Lung (tissue), 12 donors: ENCODE data around the gene KCNMB2. TPM values are rescaled to one million over a fixed set of nuclear protein-coding genes. Genes with fewer than 3 reads are reported as not detected.

Source experiments
- ATAC-seq: fragments of 200-7000 bp; cut with Tn5 transposase; one replicate; pipeline ENCODE4 v1.9.1; 2020; ENCODE audit warnings: moderate number of reproducible peaks; ENCODE audit not compliant: insufficient read depth, low FRiP score
- DNase-seq, 3 donors: peaks; one replicate each; pipeline ENCODE4 v3.0.0-alpha.2; 2013 to 2017
- H3K27ac ChIP-seq, 2 donors: one replicate each; pipeline ENCODE4 v1.5.1; 2013; ENCODE audit warnings: mild to moderate bottlenecking in 2 of 2, moderate library complexity in 2 of 2, control low read depth in 1 of 2, inconsistent platforms in 1 of 2, low read depth in 1 of 2, low read length in 1 of 2
- H3K27me3 ChIP-seq, 3 donors: one replicate each; pipeline ENCODE4 v1.5.1; 2013; ENCODE audit warnings: low read length in 2 of 3; ENCODE audit not compliant: control insufficient read depth in 3 of 3, insufficient read depth in 3 of 3
- H3K36me3 ChIP-seq, 4 donors: one replicate each; pipeline ENCODE4 v1.5.1; 2013; ENCODE audit warnings: low read length in 4 of 4, mild to moderate bottlenecking in 1 of 4, moderate library complexity in 1 of 4; ENCODE audit not compliant: control insufficient read depth in 4 of 4, insufficient read depth in 4 of 4
- H3K4me1 ChIP-seq, 5 donors: one replicate each; pipeline ENCODE4 v1.5.1; 2013; ENCODE audit warnings: low read length in 5 of 5, mild to moderate bottlenecking in 2 of 5, moderate library complexity in 1 of 5; ENCODE audit not compliant: control insufficient read depth in 5 of 5, insufficient read depth in 5 of 5
- H3K4me3 ChIP-seq: one replicate; pipeline ENCODE4 v1.5.1; 2013; ENCODE audit warnings: mild to moderate bottlenecking, control low read depth, moderate library complexity
- H3K9ac ChIP-seq, 2 donors: one replicate each; pipeline ENCODE4 v1.5.1; 2013; ENCODE audit warnings: low read length in 2 of 2, control low read depth in 1 of 2; ENCODE audit not compliant: insufficient read depth in 1 of 2
- H3K9me3 ChIP-seq, 4 donors: one replicate each; pipeline ENCODE4 v1.5.1; 2013; ENCODE audit warnings: low read length in 3 of 4, mild to moderate bottlenecking in 1 of 4, moderate library complexity in 1 of 4; ENCODE audit not compliant: control insufficient read depth in 4 of 4, insufficient read depth in 3 of 4
- CTCF ChIP-seq: IDR thresholded peaks from 2 replicates; pipeline ENCODE4 v1.5.1; 2012; ENCODE audit warnings: mild to moderate bottlenecking; ENCODE audit errors: control extremely low read depth, extremely low read depth
- WGBS, 2 donors: extraction: QIAGEN DNeasy Blood & Tissue Kit; methylation state at CpG; one replicate each; pipeline ENCODE4 v1.1.7; 2013; 5-methylcytosine and 5-hydroxymethylcytosine counted together
- polyA plus RNA-seq, 2 donors: library from polyadenylated mRNA; stranded (reverse); fragments of 200-250 nt; gene quantifications; one replicate each; pipeline ENCODE4 v1.2.1, GENCODE V29; 2013
- total RNA-seq, 2 donors: library from RNA; depleted of rRNA in 1 of 2; stranded (reverse); fragments of >200 nt in 1 of 2; gene quantifications; one replicate each; pipeline ENCODE4 v1.2.1, GENCODE V29; 2014 to 2021
- donor health status: control.
- donor health status: control.
- donor health status: Bipolar disorder and iron deficiency.
- donor health status: healthy.
- donor health status: DM: yes; HTN: yes; CAD: no.

The KCNMB2 gene
- total and polyA plus RNA-seq, 4 donors = 0.62 to 12.2 (median 1.2) TPM

GRCh38 chr3:178826435-178827123 lies 290.3 kb downstream of the KCNMB2 start:
- Histone ChIP-seq H3K36me3 (no peaks in the 10 kb centered on the region), H3K4me1 (peaks cover 0 to 11% (median 6%) of the 10 kb centered on the region in 5 donors), H3K4me3 (no peak overlapping the region), H3K9ac (no peak overlapping the region), H3K27ac (no peak overlapping the region), H3K27me3 (no peaks in the 10 kb centered on the region), H3K9me3 (peaks cover 0 to 2% (median 0%) of the 10 kb centered on the region in 4 donors)
- no peak for ATAC-seq
- no peak for TF ChIP-seq CTCF
- 53 to 64% methylated on average over 4 of the region's 4 CpGs for WGBS, 2 donors
- DNase-seq = peak in 2 of 3 donors; percentile 37 to 53

GRCh38 chr3:178827285-178827856 lies 291.1 kb downstream of the KCNMB2 start:
- no peak for ATAC-seq
- no peak overlapping the region for H3K9ac ChIP-seq
- H3K4me3 ChIP-seq = no peak overlapping the region
- H3K4me1 ChIP-seq = peaks cover 0 to 8% (median 6%) of the 10 kb centered on the region in 5 donors
- no peak overlapping the region for H3K27ac ChIP-seq
- no peak for TF ChIP-seq CTCF
- no peaks in the 10 kb centered on the region for H3K36me3 ChIP-seq
- no peak for DNase-seq
- H3K27me3 ChIP-seq = no peaks in the 10 kb centered on the region
- peaks cover 0 to 2% (median 0%) of the 10 kb centered on the region in 4 donors for H3K9me3 ChIP-seq

- Histone ChIP-seq H3K27me3 (no peaks in the 10 kb centered on the region), H3K4me3 (no peak overlapping the region), H3K9me3 (no peaks in the 10 kb centered on the region), H3K4me1 (no peaks in the 10 kb centered on the region), H3K9ac (no peak overlapping the region), H3K36me3 (no peaks in the 10 kb centered on the region), H3K27ac (no peak overlapping the region)
- no peak for TF ChIP-seq CTCF
- ATAC-seq (no peak), DNase-seq (no peak)
- 63 to 74% methylated on average over 1 of the region's 1 CpG for WGBS, 2 donors
Observed at GRCh38 chr3:178833695-178834094, 297.5 kb downstream of the KCNMB2 start.
